Measurements from ENCODE around the gene RAB31. TPM values are rescaled to one million over a fixed set of nuclear protein-coding genes. Genes with fewer than 3 reads are reported as not detected.

Gene RAB31
- total RNA-seq, 4 donors from 2014 or later = 27.1 to 54.4 (median 44.3) TPM

DNA sequence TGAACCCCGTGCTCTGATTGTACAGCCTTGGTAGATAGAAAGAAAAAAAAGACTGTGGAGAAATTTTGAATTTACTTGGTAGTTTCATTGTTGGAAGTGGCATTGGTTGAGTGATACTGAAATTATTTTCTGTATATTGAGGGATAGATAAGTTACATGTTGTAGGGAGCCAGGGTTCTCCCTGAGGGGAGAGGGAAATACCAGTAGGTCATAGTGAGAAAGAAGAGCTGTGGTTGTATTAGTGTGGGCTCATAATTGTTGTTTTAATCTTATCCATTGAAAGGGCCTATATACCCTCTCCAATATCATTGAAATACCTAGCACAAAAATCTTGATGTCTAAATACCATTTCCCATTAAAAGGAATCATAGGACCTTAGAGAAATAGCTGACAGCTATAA is 16.9 kb upstream of the RAB31 start:
- H3K36me3 ChIP-seq = no peaks in the 10 kb centered on the region
- no peaks in the 10 kb centered on the region for H3K9me3 ChIP-seq
- no peak for TF ChIP-seq POLR2A (IDR thresholded peaks at IDR 0.05)
- TF ChIP-seq, protein P1, sequence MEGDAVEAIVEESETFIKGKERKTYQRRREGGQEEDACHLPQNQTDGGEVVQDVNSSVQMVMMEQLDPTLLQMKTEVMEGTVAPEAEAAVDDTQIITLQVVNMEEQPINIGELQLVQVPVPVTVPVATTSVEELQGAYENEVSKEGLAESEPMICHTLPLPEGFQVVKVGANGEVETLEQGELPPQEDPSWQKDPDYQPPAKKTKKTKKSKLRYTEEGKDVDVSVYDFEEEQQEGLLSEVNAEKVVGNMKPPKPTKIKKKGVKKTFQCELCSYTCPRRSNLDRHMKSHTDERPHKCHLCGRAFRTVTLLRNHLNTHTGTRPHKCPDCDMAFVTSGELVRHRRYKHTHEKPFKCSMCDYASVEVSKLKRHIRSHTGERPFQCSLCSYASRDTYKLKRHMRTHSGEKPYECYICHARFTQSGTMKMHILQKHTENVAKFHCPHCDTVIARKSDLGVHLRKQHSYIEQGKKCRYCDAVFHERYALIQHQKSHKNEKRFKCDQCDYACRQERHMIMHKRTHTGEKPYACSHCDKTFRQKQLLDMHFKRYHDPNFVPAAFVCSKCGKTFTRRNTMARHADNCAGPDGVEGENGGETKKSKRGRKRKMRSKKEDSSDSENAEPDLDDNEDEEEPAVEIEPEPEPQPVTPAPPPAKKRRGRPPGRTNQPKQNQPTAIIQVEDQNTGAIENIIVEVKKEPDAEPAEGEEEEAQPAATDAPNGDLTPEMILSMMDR (IDR thresholded peaks at IDR 0.05) = no peak
- TF ChIP-seq EP300 (IDR thresholded peaks at IDR 0.05) = no peak
- no peaks in the 10 kb centered on the region for H3K27me3 ChIP-seq
- no peak overlapping the region for H3K4me3 ChIP-seq
- H3K4me1 ChIP-seq = no peaks in the 10 kb centered on the region
- no peak overlapping the region for H3K27ac ChIP-seq
- DNase-seq (ENCODE audit: low spot score in 2 of 2) = no peak
- WGBS, 2 donors = 52 to 59% methylated on average over 1 of the region's 1 CpG

DNA sequence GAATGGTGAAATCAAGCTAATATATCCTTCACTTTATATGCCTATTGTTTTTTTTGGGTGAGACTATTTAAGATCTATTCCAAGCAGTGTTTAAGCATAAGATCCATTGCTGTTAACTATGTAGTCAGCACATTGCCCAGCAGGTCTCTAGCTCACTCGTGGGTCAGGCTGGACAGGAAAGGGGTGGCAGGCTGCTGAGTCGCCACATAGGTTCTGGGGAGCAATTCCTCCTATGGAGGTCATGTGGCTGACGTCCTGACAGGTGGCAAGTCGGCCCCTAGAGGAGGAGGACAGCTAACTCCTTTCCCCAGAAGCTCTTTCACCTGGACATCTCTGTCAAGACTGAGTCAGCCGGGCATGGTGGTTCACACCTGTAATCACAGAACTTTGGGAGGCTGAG is 13.9 kb upstream of the RAB31 start:
- H3K9me3 ChIP-seq = no peaks in the 10 kb centered on the region
- no peak overlapping the region for H3K4me3 ChIP-seq
- TF ChIP-seq EP300 (IDR thresholded peaks at IDR 0.05) = no peak
- TF ChIP-seq POLR2A (IDR thresholded peaks at IDR 0.05) = no peak
- TF ChIP-seq, protein P1 (IDR thresholded peaks at IDR 0.05) = no peak
- H3K27ac ChIP-seq = no peak overlapping the region
- H3K4me1 ChIP-seq = no peaks in the 10 kb centered on the region
- H3K36me3 ChIP-seq = no peaks in the 10 kb centered on the region
- no peak for DNase-seq (ENCODE audit: low spot score in 2 of 2)
- no peaks in the 10 kb centered on the region for H3K27me3 ChIP-seq
- 81 to 90% methylated on average over 5 of the region's 5 CpGs for WGBS, 2 donors

DNA sequence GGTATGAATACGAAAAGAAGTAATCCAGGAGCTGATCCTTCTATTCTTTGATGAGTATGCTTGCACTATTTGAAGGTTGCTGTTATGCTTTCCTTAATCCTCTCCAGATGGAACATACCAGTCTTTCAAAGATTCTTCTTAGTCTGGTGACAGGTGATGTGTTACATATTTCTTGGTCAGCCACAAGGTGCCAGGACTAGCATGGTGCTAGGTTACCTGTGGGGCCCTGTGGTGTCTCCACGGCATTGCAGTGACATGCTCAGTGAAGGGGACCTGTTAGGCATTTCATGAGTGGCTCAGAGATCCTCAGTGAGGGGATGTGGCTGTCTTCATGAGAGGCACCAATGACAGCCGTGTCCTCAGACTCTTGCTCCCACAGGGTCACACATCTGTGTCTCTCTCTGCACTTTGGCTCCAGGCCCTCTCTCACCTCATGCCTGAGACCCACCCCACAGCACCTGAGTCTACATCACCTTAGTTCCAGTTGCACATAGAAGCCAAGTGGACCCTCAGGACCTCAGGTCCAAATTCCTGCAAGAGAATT is 13.1 kb upstream of the RAB31 start:
- no peak for DNase-seq (ENCODE audit: low spot score in 2 of 2)
- TF ChIP-seq EP300 (IDR thresholded peaks at IDR 0.05) = no peak
- no peak for TF ChIP-seq POLR2A (IDR thresholded peaks at IDR 0.05)
- TF ChIP-seq, protein P1 (IDR thresholded peaks at IDR 0.05) = no peak
- H3K4me1 ChIP-seq = no peaks in the 10 kb centered on the region
- no peaks in the 10 kb centered on the region for H3K9me3 ChIP-seq
- 85 to 90% methylated on average over 3 of the region's 3 CpGs for WGBS, 2 donors
- H3K27me3 ChIP-seq = no peaks in the 10 kb centered on the region
- no peak overlapping the region for H3K4me3 ChIP-seq
- H3K36me3 ChIP-seq = no peaks in the 10 kb centered on the region
- no peak overlapping the region for H3K27ac ChIP-seq

DNA sequence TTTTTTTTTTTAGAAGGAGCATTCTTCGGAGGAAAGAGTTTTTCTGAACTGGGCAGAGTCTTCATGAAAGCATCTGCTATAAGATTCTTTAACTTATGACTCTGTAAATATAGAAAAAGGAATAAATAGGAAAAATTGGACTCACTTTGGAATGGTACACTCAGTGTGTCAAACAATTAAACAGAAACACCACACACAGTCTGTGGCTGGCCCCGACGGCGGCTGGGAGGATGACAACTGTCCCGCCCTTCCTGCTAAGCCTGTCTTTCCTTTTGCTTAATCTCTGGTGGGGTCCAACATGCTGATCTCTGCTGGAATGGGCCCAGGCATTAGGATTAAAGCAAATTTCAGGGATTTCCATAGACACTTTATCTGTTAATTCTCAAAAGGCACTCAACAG is 12.5 kb upstream of the RAB31 start:
- no peak overlapping the region for H3K4me3 ChIP-seq
- TF ChIP-seq, protein P1 (IDR thresholded peaks at IDR 0.05) = no peak
- TF ChIP-seq POLR2A (IDR thresholded peaks at IDR 0.05) (no peak), EP300 (IDR thresholded peaks at IDR 0.05) (no peak)
- H3K27me3 ChIP-seq = no peaks in the 10 kb centered on the region
- H3K9me3 ChIP-seq = no peaks in the 10 kb centered on the region
- no peak for DNase-seq (ENCODE audit: low spot score in 2 of 2)
- no peaks in the 10 kb centered on the region for H3K36me3 ChIP-seq
- H3K4me1 ChIP-seq = no peaks in the 10 kb centered on the region
- no peak overlapping the region for H3K27ac ChIP-seq
- WGBS, 2 donors = 67% methylated on average over 5 of the region's 5 CpGs

DNA sequence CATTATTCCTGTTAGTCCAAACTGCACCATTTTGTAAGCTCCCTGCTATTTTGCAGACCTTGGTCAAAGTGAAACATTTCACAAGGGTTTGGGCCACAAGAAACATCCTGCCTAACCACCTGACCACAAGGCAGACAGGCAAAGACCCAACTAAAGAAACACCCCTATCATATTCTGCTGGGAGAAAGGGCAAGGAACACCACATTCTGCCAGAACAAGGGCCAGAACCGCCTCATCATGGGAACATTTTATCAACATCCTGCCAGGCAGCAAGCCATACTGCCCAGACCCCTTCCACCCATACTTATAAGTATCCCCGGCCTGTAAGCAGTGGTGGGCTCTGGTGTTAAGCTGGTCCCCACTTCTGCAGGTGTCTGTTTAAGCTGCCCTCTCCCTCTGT is 12.0 kb upstream of the RAB31 start:
- H3K27ac ChIP-seq = no peak overlapping the region
- no peaks in the 10 kb centered on the region for H3K9me3 ChIP-seq
- DNase-seq (ENCODE audit: low spot score in 2 of 2) = no peak
- no peaks in the 10 kb centered on the region for H3K27me3 ChIP-seq
- no peaks in the 10 kb centered on the region for H3K36me3 ChIP-seq
- 88 to 93% methylated on average over 2 of the region's 2 CpGs for WGBS, 2 donors
- no peak for TF ChIP-seq EP300 (IDR thresholded peaks at IDR 0.05)
- no peak for TF ChIP-seq POLR2A (IDR thresholded peaks at IDR 0.05)
- TF ChIP-seq, protein P1 (IDR thresholded peaks at IDR 0.05) = no peak
- no peaks in the 10 kb centered on the region for H3K4me1 ChIP-seq
- no peak overlapping the region for H3K4me3 ChIP-seq

Measured in tibial nerve (tissue), 4 donors.